Measurements from ENCODE around the gene B9D2.

DNA sequence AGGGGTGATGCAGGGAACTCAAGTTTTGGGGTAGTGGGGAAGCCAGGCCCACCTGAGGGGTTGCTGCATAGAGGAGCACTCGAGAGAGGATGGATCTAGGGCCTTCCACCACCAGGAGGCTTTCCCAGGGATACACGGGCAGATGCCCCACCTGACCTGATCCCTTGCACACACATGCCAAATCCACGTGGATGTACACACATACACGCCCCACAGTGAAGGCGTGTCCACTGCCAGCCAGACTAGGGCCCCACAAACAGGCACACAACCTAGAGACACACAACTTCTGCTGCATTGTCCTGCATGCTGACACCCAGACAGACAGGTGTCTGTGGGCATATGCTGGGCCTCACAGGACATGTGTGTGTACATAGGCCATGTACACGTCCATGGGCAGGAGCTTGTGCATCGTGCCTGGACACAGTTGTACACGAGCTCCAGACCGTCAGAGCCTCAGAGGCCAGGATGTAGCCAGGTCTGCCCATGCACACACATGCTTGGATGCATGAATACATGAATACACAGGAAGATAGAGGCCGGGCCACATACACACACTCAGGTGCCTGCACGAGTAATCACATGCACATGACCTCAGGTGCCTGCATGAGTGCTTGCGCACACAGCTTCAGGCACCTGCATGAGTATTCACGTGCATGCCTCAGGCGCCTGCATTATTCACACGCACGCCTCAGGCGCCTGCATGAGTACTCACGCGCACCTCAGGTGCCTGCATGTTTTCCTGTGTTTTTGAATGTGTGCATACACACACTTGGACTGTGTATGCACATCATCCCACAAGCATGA is 45.1 kb downstream of the B9D2 start:
- TF ChIP-seq, protein P1, sequence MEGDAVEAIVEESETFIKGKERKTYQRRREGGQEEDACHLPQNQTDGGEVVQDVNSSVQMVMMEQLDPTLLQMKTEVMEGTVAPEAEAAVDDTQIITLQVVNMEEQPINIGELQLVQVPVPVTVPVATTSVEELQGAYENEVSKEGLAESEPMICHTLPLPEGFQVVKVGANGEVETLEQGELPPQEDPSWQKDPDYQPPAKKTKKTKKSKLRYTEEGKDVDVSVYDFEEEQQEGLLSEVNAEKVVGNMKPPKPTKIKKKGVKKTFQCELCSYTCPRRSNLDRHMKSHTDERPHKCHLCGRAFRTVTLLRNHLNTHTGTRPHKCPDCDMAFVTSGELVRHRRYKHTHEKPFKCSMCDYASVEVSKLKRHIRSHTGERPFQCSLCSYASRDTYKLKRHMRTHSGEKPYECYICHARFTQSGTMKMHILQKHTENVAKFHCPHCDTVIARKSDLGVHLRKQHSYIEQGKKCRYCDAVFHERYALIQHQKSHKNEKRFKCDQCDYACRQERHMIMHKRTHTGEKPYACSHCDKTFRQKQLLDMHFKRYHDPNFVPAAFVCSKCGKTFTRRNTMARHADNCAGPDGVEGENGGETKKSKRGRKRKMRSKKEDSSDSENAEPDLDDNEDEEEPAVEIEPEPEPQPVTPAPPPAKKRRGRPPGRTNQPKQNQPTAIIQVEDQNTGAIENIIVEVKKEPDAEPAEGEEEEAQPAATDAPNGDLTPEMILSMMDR (IDR thresholded peaks at IDR 0.05), result no peak
- no peak for TF ChIP-seq EP300 (IDR thresholded peaks at IDR 0.05)
- TF ChIP-seq POLR2A (IDR thresholded peaks at IDR 0.05), result no peak
- TF ChIP-seq POLR2AphosphoS5 (IDR thresholded peaks at IDR 0.05), result no peak
